ENCODE data around the gene RIMKLB.
"Not testable (repeated sequence)": the region's sequence is repeated elsewhere in the genome, so short reads cannot be mapped to it uniquely, and the experiment has no call there.

DNA sequence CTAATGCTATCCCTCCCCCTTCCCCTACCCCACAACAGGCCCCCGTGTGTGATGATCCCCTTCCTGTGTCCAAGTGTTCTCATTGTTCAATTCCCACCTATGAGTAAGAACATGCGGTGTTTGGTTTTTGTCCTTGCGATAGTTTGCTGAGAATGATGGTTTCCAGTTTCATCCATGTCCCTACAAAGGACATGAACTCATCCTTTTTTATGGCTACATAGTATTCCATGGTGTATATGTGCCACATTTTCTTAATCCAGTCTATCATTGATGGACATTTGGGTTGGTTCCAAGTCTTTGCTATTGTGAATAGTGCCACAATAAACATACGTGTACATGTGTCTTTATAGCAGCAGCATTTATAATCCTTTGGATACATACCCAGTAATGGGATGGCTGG lies 62.3 kb downstream of the RIMKLB start:
- TF ChIP-seq EP300 (IDR thresholded peaks at IDR 0.05; ENCODE audit: low read depth); POLR2AphosphoS5 (IDR thresholded peaks at IDR 0.05); POLR2A (IDR thresholded peaks at IDR 0.05): not testable (repeated sequence)
- TF ChIP-seq, protein P1, sequence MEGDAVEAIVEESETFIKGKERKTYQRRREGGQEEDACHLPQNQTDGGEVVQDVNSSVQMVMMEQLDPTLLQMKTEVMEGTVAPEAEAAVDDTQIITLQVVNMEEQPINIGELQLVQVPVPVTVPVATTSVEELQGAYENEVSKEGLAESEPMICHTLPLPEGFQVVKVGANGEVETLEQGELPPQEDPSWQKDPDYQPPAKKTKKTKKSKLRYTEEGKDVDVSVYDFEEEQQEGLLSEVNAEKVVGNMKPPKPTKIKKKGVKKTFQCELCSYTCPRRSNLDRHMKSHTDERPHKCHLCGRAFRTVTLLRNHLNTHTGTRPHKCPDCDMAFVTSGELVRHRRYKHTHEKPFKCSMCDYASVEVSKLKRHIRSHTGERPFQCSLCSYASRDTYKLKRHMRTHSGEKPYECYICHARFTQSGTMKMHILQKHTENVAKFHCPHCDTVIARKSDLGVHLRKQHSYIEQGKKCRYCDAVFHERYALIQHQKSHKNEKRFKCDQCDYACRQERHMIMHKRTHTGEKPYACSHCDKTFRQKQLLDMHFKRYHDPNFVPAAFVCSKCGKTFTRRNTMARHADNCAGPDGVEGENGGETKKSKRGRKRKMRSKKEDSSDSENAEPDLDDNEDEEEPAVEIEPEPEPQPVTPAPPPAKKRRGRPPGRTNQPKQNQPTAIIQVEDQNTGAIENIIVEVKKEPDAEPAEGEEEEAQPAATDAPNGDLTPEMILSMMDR (IDR thresholded peaks at IDR 0.05), result not testable (repeated sequence)

All from transverse colon (tissue), 4 donors.